K562 (cell line): ENCODE data around the gene PCDHB3. TPM values are rescaled to one million over a fixed set of nuclear protein-coding genes. Genes with fewer than 3 reads are reported as not detected.

Experiments
- ATAC-seq: fragments of 200-7000 bp; cut with Tn5 transposase; 3 replicates; pipeline ENCODE4 v1.9.1; 2020; ENCODE audit warnings: moderate library complexity
- BruUV-seq: library from RNA; stranded (reverse); fragments of 400-500 nt; replicated peaks from 2 replicates; lab custom pipeline; 2021; lab: Mats Ljungman, UMichigan
- CTCF ChIA-PET: fragments of 300-600 bp; formaldehyde crosslinking; extraction: SDS; loops from one replicate; lab custom pipeline; 2021; ENCODE audit warnings: low intra/inter-chr PET ratio; lab: Yijun Ruan, JAX
- POLR2A ChIA-PET: fragments of 300-600, 350-650 bp; sonication (Branson Sonifier 250); formaldehyde crosslinking; extraction: SDS; loops from one replicate; lab custom pipeline; 2021; ENCODE audit warnings: antibody characterized with exemption, inconsistent platforms; lab: Yijun Ruan, JAX
- DNase-seq, 4 experiments: peaks; one replicate each; pipeline versions ENCODE4 v3.0.0 to v3.0.0-alpha.2; 2011 to 2018; ENCODE audit warnings: low spot score in 3 of 4, mixed read lengths in 3 of 4; ENCODE audit errors: extremely low read depth in 1 of 4
- FAIRE-seq: peaks from 2 replicates; lab custom pipeline; 2011; peaks lifted over from hg19 to GRCh38; lab: Jason Lieb, UNC
- H2AFZ ChIP-seq: 2 replicates; pipeline ENCODE4 v1.6.0; 2011; ENCODE audit warnings: low read depth, low read length, control low read depth, inconsistent platforms
- H3K27ac ChIP-seq: fragments of 200-600 bp; 3 replicates; pipeline ENCODE4 v1.8.0; 2011; ENCODE audit warnings: low read depth, mild to moderate bottlenecking, control low read depth, inconsistent platforms, low read length, moderate library complexity, mixed read lengths; ENCODE audit errors: extremely low read depth
- H3K27me3 ChIP-seq, 2 experiments: fragments of 300-600 bp in 1 of 2; 2 replicates in 1 of 2; 3 replicates in 1 of 2; pipeline versions ENCODE4 v1.6.0 to v1.8.0; 2011; ENCODE audit warnings: inconsistent platforms in 2 of 2, low read length in 2 of 2, mild to moderate bottlenecking in 1 of 2, mixed read lengths in 1 of 2, moderate library complexity in 1 of 2; ENCODE audit not compliant: control insufficient read depth in 2 of 2, insufficient read depth in 2 of 2
- H3K36me3 ChIP-seq: fragments of 300-600 bp; 3 replicates; pipeline ENCODE4 v1.8.0; 2011; ENCODE audit warnings: mild to moderate bottlenecking, low read length, inconsistent platforms; ENCODE audit not compliant: control insufficient read depth, insufficient read depth
- H3K4me1 ChIP-seq, 2 experiments: fragments of 200-600 bp in 1 of 2; replicated peaks in 1 of 2; 2 replicates in 1 of 2; 3 replicates in 1 of 2; pipeline versions ENCODE4 v1.5.1 to v1.8.0; 2011; ENCODE audit warnings: inconsistent platforms in 2 of 2, low read length in 2 of 2, mild to moderate bottlenecking in 1 of 2, mixed read lengths in 1 of 2, moderate library complexity in 1 of 2; ENCODE audit not compliant: control insufficient read depth in 2 of 2, insufficient read depth in 2 of 2
- H3K4me2 ChIP-seq: 2 replicates; pipeline ENCODE4 v1.6.1; 2011; ENCODE audit warnings: low read length, control low read depth, inconsistent platforms, mixed read lengths; ENCODE audit not compliant: insufficient read depth
- H3K4me3 ChIP-seq: fragments of 200-600 bp; sonication (generic), shearing (Covaris generic); 2 replicates; pipeline ENCODE4 v1.5.1; 2016; ENCODE audit warnings: control low read depth, inconsistent platforms
- H3K79me2 ChIP-seq: fragments of 200-600 bp; 3 replicates; pipeline ENCODE4 v1.8.0; 2011; ENCODE audit warnings: low read length, inconsistent platforms; ENCODE audit not compliant: control insufficient read depth, insufficient read depth
- H3K9ac ChIP-seq, 2 experiments: 2 replicates each; pipeline versions ENCODE4 v1.6.0 to v1.6.1; 2011; ENCODE audit warnings: low read depth in 2 of 2, low read length in 2 of 2, control low read depth in 1 of 2, inconsistent platforms in 1 of 2, mild to moderate bottlenecking in 1 of 2, mixed read lengths in 1 of 2; ENCODE audit not compliant: insufficient read depth in 1 of 2
- H3K9me1 ChIP-seq: one replicate; pipeline ENCODE4 v1.6.0; 2011; ENCODE audit warnings: inconsistent platforms, mild to moderate bottlenecking, low read length, moderate library complexity; ENCODE audit not compliant: control insufficient read depth, insufficient read depth
- H3K9me3 ChIP-seq: replicated peaks from 2 replicates; pipeline ENCODE4 v1.5.1; 2011; ENCODE audit warnings: low read depth, low read length, inconsistent platforms; ENCODE audit not compliant: control insufficient read depth, insufficient read depth
- H4K20me1 ChIP-seq: replicated peaks from 2 replicates; pipeline ENCODE4 v1.6.1; 2011; ENCODE audit warnings: low read length, inconsistent platforms, mixed read lengths; ENCODE audit not compliant: control insufficient read depth, insufficient read depth
- RAD21 ChIP-seq, 2 experiments: fragments of 250-450 bp in 1 of 2; fragments of 450-650 bp in 1 of 2; sonication (Bioruptor Pico) in 1 of 2; formaldehyde crosslinking in 1 of 2; IDR thresholded peaks in 1 of 2; conservative IDR thresholded peaks in 1 of 2; 2 replicates each; pipeline versions ENCODE4 v1.4.0 to v1.8.0; 2020 to 2022; ENCODE audit warnings: mild to moderate bottlenecking in 2 of 2, moderate library complexity in 1 of 2
- RBFOX2 ChIP-seq: fragments of 200-400 bp; formaldehyde crosslinking; IDR thresholded peaks from 2 replicates; pipeline ENCODE4 v1.6.1; 2017; ENCODE audit warnings: low read depth, mild to moderate bottlenecking, low read length, moderate library complexity
- WGBS: fragments of 100-300 bp; shearing (Covaris generic); methylation state at CpG from one replicate; pipeline ENCODE4 v1.1.6; 2016; ENCODE audit warnings: low coverage, mixed read lengths; ENCODE audit not compliant: insufficient coverage; ENCODE audit errors: missing lambda C conversion rate; 5-methylcytosine and 5-hydroxymethylcytosine counted together
- in situ Hi-C: fragments of 300-500 bp; cut with MboI; formaldehyde crosslinking; loops from 4 replicates; pipeline ENCODE4 v1.15.0; 2018; ENCODE audit warnings: inconsistent platforms, mixed read lengths
- intact Hi-C: fragments of 100-400 bp; cut with micrococcal nuclease; formaldehyde crosslinking; loops from 2 replicates; pipeline ENCODE4 v1.14.2; 2022
- polyA plus RNA-seq, 8 experiments: library from polyadenylated mRNA; depleted of rRNA in 4 of 8; stranded (reverse) in 5 of 8; unstranded in 3 of 8; fragments of >200 nt; fragmentation: Nextera tagmentation in 2 of 8; fragmentation: Illumina TruSeq in 1 of 8; extraction: Ambion mirVana in 2 of 8; extraction: Trizol in 1 of 8; gene quantifications; 2 replicates each; pipeline versions ENCODE4 v1.2.1 to v1.2.3, GENCODE V29; 2011 to 2014; ENCODE audit warnings: inconsistent platforms in 1 of 8, missing spikeins in 1 of 8
- total RNA-seq, 7 experiments: library from RNA; depleted of rRNA in 6 of 7; stranded (reverse); fragments of >200 nt in 6 of 7; fragmentation: Illumina TruSeq in 2 of 7; extraction: Trizol in 2 of 7; gene quantifications; 2 replicates each; pipeline versions ENCODE4 v1.2.1 to v1.2.3, GENCODE V29; 2011 to 2021; ENCODE audit warnings: low replicate concordance in 1 of 7
- TF ChIP-seq, protein P1 (sequence below), 3 experiments: IDR thresholded peaks in 2 of 3; conservative IDR thresholded peaks in 1 of 3; 2 replicates each; pipeline ENCODE4 v1.5.1; 2011 to 2012; ENCODE audit warnings: low read length in 3 of 3, mild to moderate bottlenecking in 3 of 3, control low read depth in 2 of 3, improper control_type of control experiment in 1 of 3, inconsistent platforms in 1 of 3, low read depth in 1 of 3, mixed read lengths in 1 of 3, moderate library complexity in 1 of 3; ENCODE audit not compliant: insufficient read depth in 2 of 3

The PCDHB3 gene
- total and polyA plus RNA-seq, 9 of the 15 experiments (the other 6 are each of a cell fraction or from before 2014, with no cell fraction given): not detected

DNA sequence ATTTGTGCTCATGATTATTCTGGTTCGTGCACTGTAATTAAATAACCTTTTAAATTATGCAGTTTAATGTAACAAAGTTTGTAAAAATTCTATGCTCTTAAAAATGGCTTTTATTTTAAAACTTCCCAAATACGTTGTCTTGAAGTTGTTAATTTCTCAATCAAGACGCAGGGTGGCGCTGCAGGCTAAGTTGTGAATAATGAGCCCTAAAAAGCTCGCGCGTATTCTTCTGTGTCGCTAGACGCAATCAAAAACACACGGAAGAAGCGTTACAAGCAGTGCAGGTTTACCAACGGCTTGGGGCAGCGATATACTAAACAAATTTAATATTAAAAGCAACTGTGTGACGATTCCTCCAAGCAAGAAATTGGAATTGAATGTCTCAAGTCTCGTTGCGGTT, 21.3 kb downstream of the PCDHB3 start, which contains the start of gene PCDHB4:
PCDHB4 (plus strand) TSS at position 256 of the 400 bp plus-strand sequence. CDS start 181 bp downstream, outside the sequence.
- in situ Hi-C loops (no loop called here), intact Hi-C loops (no loop called here)
- Histone ChIP-seq H3K27me3 (no peaks in the 10 kb centered on the region; a peak in 1 of 5 replicates), H3K9ac (no peak within 1 kb of the TSS), H3K36me3 (no peaks in the 10 kb centered on the region), H4K20me1 (no peaks in the 10 kb centered on the region), H3K4me3 (no peak within 1 kb of the TSS), H3K79me2 (no peaks in the 10 kb centered on the region), H2AFZ (peak within 1 kb of the TSS; percentile 2; the same call in 1 of the 2 replicates), H3K9me3 (no peaks in the 10 kb centered on the region), H3K27ac (no peak within 1 kb of the TSS), H3K4me2 (no peak within 1 kb of the TSS), H3K9me1 (no peaks in the 10 kb centered on the region), H3K4me1 (no peaks in the 10 kb centered on the region)
- peak in 1 of 4 experiments; percentile 34 for DNase-seq
- ChIA-PET CTCF (interaction anchor here (0.6 kb wide), 1 partner anchor 83 kb away, joined by 3 read pairs; no protein-coding TSS in a partner anchor), POLR2A (interaction anchor here (0.6 kb wide), 1 partner anchor 108 kb away, joined by 3 read pairs; no protein-coding TSS in a partner anchor)
- WGBS: 3% methylated on average over 16 of the region's 16 CpGs
- no peak for FAIRE-seq
- BruUV-seq: no TSS peak
- TF ChIP-seq, protein P1, sequence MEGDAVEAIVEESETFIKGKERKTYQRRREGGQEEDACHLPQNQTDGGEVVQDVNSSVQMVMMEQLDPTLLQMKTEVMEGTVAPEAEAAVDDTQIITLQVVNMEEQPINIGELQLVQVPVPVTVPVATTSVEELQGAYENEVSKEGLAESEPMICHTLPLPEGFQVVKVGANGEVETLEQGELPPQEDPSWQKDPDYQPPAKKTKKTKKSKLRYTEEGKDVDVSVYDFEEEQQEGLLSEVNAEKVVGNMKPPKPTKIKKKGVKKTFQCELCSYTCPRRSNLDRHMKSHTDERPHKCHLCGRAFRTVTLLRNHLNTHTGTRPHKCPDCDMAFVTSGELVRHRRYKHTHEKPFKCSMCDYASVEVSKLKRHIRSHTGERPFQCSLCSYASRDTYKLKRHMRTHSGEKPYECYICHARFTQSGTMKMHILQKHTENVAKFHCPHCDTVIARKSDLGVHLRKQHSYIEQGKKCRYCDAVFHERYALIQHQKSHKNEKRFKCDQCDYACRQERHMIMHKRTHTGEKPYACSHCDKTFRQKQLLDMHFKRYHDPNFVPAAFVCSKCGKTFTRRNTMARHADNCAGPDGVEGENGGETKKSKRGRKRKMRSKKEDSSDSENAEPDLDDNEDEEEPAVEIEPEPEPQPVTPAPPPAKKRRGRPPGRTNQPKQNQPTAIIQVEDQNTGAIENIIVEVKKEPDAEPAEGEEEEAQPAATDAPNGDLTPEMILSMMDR (IDR thresholded peaks at IDR 0.05 in 2 of 3, conservative IDR thresholded peaks at IDR 0.05 in 1 of 3; ENCODE audit: insufficient read depth in 2 of 3, low read depth in 1 of 3, low read length in 3 of 3): peak; percentile 34 to 48 (median 35); a peak in 2 of 6 replicates
- TF ChIP-seq RBFOX2 (no peak), RAD21 (CRISPR knock-in tag; conservative IDR thresholded peaks at IDR 0.05 in 1 of 2, IDR thresholded peaks at IDR 0.05 in 1 of 2) (peak in 1 of 2 experiments; percentile 18; a peak in 1 of 4 replicates)
- ATAC-seq: no peak
